ENCODE data around the gene TBCE. TPM values are rescaled to one million over a fixed set of nuclear protein-coding genes. Genes with fewer than 3 reads are reported as not detected.
A peak's percentile ranks its signal among the peaks of the same experiment; 100 is the strongest.

The TBCE gene
- total RNA-seq, 1 experiment from 2014 or later = 41.0 TPM

DNA sequence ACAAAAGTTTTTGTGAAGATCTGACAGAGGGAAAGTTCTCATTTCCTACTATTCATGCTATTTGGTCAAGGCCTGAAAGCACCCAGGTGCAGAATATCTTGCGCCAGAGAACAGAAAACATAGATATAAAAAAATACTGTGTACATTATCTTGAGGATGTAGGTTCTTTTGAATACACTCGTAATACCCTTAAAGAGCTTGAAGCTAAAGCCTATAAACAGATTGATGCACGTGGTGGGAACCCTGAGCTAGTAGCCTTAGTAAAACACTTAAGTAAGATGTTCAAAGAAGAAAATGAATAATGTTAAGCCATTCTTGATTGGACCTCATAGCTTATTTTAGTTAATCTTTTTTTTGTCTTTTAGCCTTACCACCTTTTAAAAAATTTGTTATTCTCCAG, 24.8 kb upstream of the TBCE start:
- Histone ChIP-seq H3K9me3 (ENCODE audit: low read length) (no peaks in the 10 kb centered on the region), H3K9me2 (replicated peaks; ENCODE audit: low read length) (no peaks in the 10 kb centered on the region), H3K79me2 (ENCODE audit: low read length) (no peaks in the 10 kb centered on the region), H2AFZ (ENCODE audit: low read length) (no peak overlapping the region), H3K4me3 (ENCODE audit: low read length) (no peak overlapping the region), H3K36me3 (ENCODE audit: low read depth, low read length) (no peaks in the 10 kb centered on the region), H3F3A (ENCODE audit: low read length, unreplicated experiment) (no peaks in the 10 kb centered on the region), H3K27ac (ENCODE audit: low read length) (no peak overlapping the region), H3K4me1 (ENCODE audit: insufficient read depth, low read length) (no peaks in the 10 kb centered on the region), H3K27me3 (ENCODE audit: low read length) (no peaks in the 10 kb centered on the region), H3K4me2 (ENCODE audit: low read length) (no peak overlapping the region), H3K9ac (ENCODE audit: low read length) (no peak overlapping the region), H4K20me1 (ENCODE audit: low read length) (no peaks in the 10 kb centered on the region)
- DNase-seq (no peak), ATAC-seq (no peak)
- BruUV-seq (replicated peaks) = TSS peak; percentile 29
- intact Hi-C loops (cut with micrococcal nuclease) = no loop called here
- TF ChIP-seq EZH2 (IDR thresholded peaks at IDR 0.05; ENCODE audit: low read length, unreplicated experiment) (no peak), EZH2phosphoT487 (IDR thresholded peaks at IDR 0.05; ENCODE audit: borderline replicate concordance, low read length) (no peak), CTCF (conservative IDR thresholded peaks at IDR 0.05; ENCODE audit: low read depth, low read length) (no peak)
- CTCF ChIA-PET = no interaction called here
- POLR2A ChIA-PET (ENCODE audit: unreplicated experiment) = no interaction called here

DNA sequence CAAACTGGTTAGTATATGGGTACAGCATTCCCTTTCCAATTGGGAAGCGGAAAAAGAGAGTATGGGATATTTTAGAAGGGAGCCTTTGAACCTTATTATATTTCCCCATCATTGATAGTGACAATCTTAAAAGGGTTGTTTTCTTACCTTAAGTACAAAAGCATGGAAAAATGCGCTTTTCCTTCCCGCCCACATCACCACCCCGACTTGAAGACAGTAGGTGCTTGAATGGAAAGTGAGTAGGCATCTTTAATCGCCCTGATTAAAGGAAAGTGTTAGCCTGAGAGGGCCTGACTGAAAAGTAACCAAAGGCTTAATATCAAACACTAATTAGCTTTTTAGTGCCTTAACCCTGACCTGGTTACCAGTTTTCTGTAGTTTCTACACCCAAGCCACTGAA, 23.5 kb upstream of the TBCE start:
- H3K27me3 ChIP-seq (ENCODE audit: low read length) = no peaks in the 10 kb centered on the region
- no peak overlapping the region for H2AFZ ChIP-seq (ENCODE audit: low read length)
- no peaks in the 10 kb centered on the region for H3K9me3 ChIP-seq (ENCODE audit: low read length)
- POLR2A ChIA-PET (ENCODE audit: unreplicated experiment) = no interaction called here
- H3K9me2 ChIP-seq (replicated peaks; ENCODE audit: low read length) = no peaks in the 10 kb centered on the region
- no peaks in the 10 kb centered on the region for H3F3A ChIP-seq (ENCODE audit: low read length, unreplicated experiment)
- TF ChIP-seq EZH2phosphoT487 (IDR thresholded peaks at IDR 0.05; ENCODE audit: borderline replicate concordance, low read length) (no peak), CTCF (conservative IDR thresholded peaks at IDR 0.05; ENCODE audit: low read depth, low read length) (no peak), EZH2 (IDR thresholded peaks at IDR 0.05; ENCODE audit: low read length, unreplicated experiment) (no peak)
- H3K4me2 ChIP-seq (ENCODE audit: low read length) = no peak overlapping the region
- no peaks in the 10 kb centered on the region for H3K36me3 ChIP-seq (ENCODE audit: low read depth, low read length)
- ATAC-seq (no peak), DNase-seq (no peak)
- no peaks in the 10 kb centered on the region for H3K79me2 ChIP-seq (ENCODE audit: low read length)
- no peak overlapping the region for H3K9ac ChIP-seq (ENCODE audit: low read length)
- no peak overlapping the region for H3K27ac ChIP-seq (ENCODE audit: low read length)
- no peaks in the 10 kb centered on the region for H4K20me1 ChIP-seq (ENCODE audit: low read length)
- intact Hi-C loops (cut with micrococcal nuclease) = no loop called here
- no peak overlapping the region for H3K4me3 ChIP-seq (ENCODE audit: low read length)
- no peaks in the 10 kb centered on the region for H3K4me1 ChIP-seq (ENCODE audit: insufficient read depth, low read length)
- CTCF ChIA-PET = no interaction called here
- no TSS peak for BruUV-seq (replicated peaks)

DNA sequence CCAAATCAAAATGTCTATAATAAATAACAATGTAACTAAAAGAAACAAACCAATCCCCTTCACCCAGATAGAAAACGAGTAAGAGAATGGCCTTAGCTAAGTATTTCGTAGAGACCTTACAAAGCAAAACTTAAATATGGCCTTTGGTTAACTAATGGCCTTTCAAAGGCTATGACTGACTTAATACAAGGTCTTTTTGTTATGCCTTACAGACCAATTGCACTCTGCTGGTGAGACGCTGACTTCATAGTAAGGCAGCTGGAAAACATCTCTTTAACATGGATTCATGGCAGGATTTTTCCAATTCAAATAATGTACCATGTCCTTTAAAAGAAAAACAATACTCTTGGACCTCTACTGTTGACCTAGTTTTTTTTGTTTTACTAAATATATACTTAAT, 15.8 kb upstream of the TBCE start:
- ChIA-PET CTCF (no interaction called here), POLR2A (ENCODE audit: unreplicated experiment) (no interaction called here)
- Histone ChIP-seq H3K27me3 (ENCODE audit: low read length) (no peaks in the 10 kb centered on the region), H2AFZ (ENCODE audit: low read length) (no peak overlapping the region), H3K4me2 (ENCODE audit: low read length) (no peak overlapping the region), H3K9ac (ENCODE audit: low read length) (no peak overlapping the region), H3K4me3 (ENCODE audit: low read length) (no peak overlapping the region), H3K9me3 (ENCODE audit: low read length) (no peaks in the 10 kb centered on the region), H4K20me1 (ENCODE audit: low read length) (no peaks in the 10 kb centered on the region), H3K9me2 (replicated peaks; ENCODE audit: low read length) (no peaks in the 10 kb centered on the region), H3K4me1 (ENCODE audit: insufficient read depth, low read length) (no peaks in the 10 kb centered on the region), H3K36me3 (ENCODE audit: low read depth, low read length) (no peaks in the 10 kb centered on the region), H3K27ac (ENCODE audit: low read length) (no peak overlapping the region), H3F3A (ENCODE audit: low read length, unreplicated experiment) (no peaks in the 10 kb centered on the region), H3K79me2 (ENCODE audit: low read length) (no peaks in the 10 kb centered on the region)
- no peak for TF ChIP-seq EZH2 (IDR thresholded peaks at IDR 0.05; ENCODE audit: low read length, unreplicated experiment)
- TF ChIP-seq EZH2phosphoT487 (IDR thresholded peaks at IDR 0.05; ENCODE audit: borderline replicate concordance, low read length) = no peak
- no peak for TF ChIP-seq CTCF (conservative IDR thresholded peaks at IDR 0.05; ENCODE audit: low read depth, low read length)
- intact Hi-C loops (cut with micrococcal nuclease) = no loop called here
- no peak for ATAC-seq
- BruUV-seq (replicated peaks) = no TSS peak
- no peak for DNase-seq

All from PC-3 (cell line).